OCI-LY1 (cell line): Measurements from ENCODE around the gene CC2D1A.

Source experiments
- H2AFZ ChIP-seq: fragments of 200-600 bp; sonication (generic), shearing (Covaris generic); 2 replicates; pipeline ENCODE4 v1.6.0; 2014; ENCODE audit warnings: antibody characterized with exemption, mild to moderate bottlenecking, low read length
- H3F3A ChIP-seq: fragments of 200-600 bp; sonication (generic), shearing (Covaris generic); 2 replicates; pipeline ENCODE4 v1.6.0; 2014; ENCODE audit warnings: mild to moderate bottlenecking, antibody characterized with exemption, low read length, moderate library complexity; ENCODE audit not compliant: insufficient read depth
- H3K27ac ChIP-seq: fragments of 200-600 bp; sonication (generic); 2 replicates; pipeline ENCODE4 v1.5.1; 2014; ENCODE audit warnings: low read length, mixed run types, mild to moderate bottlenecking, low read depth; ENCODE audit not compliant: poor library complexity, severe bottlenecking
- H3K27me3 ChIP-seq: fragments of 200-600 bp; sonication (generic); 2 replicates; pipeline ENCODE4 v1.6.0; 2014; ENCODE audit warnings: antibody characterized with exemption, mild to moderate bottlenecking, low read length, moderate library complexity; ENCODE audit not compliant: insufficient read depth
- H3K36me3 ChIP-seq: fragments of 200-600 bp; sonication (generic); 2 replicates; pipeline ENCODE4 v1.6.1; 2014; ENCODE audit warnings: mild to moderate bottlenecking, antibody characterized with exemption, low read length, moderate library complexity, mixed read lengths; ENCODE audit not compliant: insufficient read depth
- H3K4me1 ChIP-seq: fragments of 200-600 bp; sonication (generic); 2 replicates; pipeline ENCODE4 v1.5.1; 2014; ENCODE audit warnings: mild to moderate bottlenecking, low read length, moderate library complexity; ENCODE audit not compliant: insufficient read depth, severe bottlenecking
- H3K4me2 ChIP-seq: fragments of 200-600 bp; sonication (generic), shearing (Covaris generic); 2 replicates; pipeline ENCODE4 v1.6.1; 2014; ENCODE audit warnings: low read length
- H3K4me3 ChIP-seq: fragments of 200-600 bp; sonication (generic); 2 replicates; pipeline ENCODE4 v1.5.1; 2014; ENCODE audit warnings: low read length, low read depth, mild to moderate bottlenecking, mixed read lengths; ENCODE audit not compliant: poor library complexity, severe bottlenecking
- H3K79me2 ChIP-seq: fragments of 200-600 bp; shearing (Covaris generic); 2 replicates; pipeline ENCODE4 v1.6.1; 2016; ENCODE audit warnings: mixed run types, low read length, mixed read lengths; ENCODE audit not compliant: insufficient read depth
- H3K9ac ChIP-seq: fragments of 200-600 bp; sonication (generic), shearing (Covaris generic); 2 replicates; pipeline ENCODE4 v1.6.1; 2014; ENCODE audit warnings: mild to moderate bottlenecking, low read length, mixed read lengths
- H3K9me2 ChIP-seq: fragments of 200-600 bp; sonication (generic), shearing (Covaris generic); 2 replicates; pipeline ENCODE4 v1.6.1; 2014; ENCODE audit warnings: low read depth, mild to moderate bottlenecking, low read length, mixed read lengths
- H3K9me3 ChIP-seq: fragments of 200-600 bp; shearing (Covaris generic); 2 replicates; pipeline ENCODE4 v1.6.1; 2014; ENCODE audit warnings: low read length, mixed read lengths
- H4K20me1 ChIP-seq: fragments of 200-600 bp; sonication (generic), shearing (Covaris generic); 2 replicates; pipeline ENCODE4 v1.6.0; 2016; ENCODE audit warnings: mild to moderate bottlenecking, low read length; ENCODE audit not compliant: insufficient read depth
- EZH2 ChIP-seq: fragments of 200-600 bp; sonication (generic), shearing (Covaris generic); IDR thresholded peaks from 2 replicates; pipeline ENCODE4 v1.8.0; 2017; ENCODE audit warnings: borderline replicate concordance, mixed run types, mild to moderate bottlenecking, antibody characterized with exemption, low read length, moderate library complexity, mixed read lengths
- TF ChIP-seq, protein P1 (sequence below): fragments of 200-600 bp; sonication (generic), shearing (Covaris generic); IDR thresholded peaks from 2 replicates; pipeline ENCODE4 v1.5.1; 2017; ENCODE audit warnings: mild to moderate bottlenecking, antibody characterized with exemption, low read length, moderate library complexity, mixed read lengths

Gene CC2D1A

DNA sequence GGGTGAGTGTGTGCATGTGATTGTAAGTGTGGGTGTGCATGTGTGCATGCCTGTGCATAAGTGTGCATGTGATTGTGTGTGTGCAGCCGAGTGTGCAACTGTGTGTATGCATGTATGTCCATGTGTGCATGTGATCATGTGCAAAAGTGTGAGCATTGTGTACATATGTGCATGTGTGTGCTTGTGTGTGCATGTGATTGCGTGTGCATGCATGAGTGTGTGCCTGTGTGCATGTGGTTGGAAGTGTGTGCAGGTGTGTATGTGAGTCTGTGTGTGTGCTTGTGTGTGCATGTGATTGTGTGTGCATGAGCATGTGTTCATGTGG, 28.7 kb downstream of the CC2D1A start:
- no peak overlapping the region for H3K9ac ChIP-seq
- no peak overlapping the region for H3K4me3 ChIP-seq
- peaks cover 13% of the 10 kb centered on the region; the same call in 1 of the 2 replicates for H3K36me3 ChIP-seq
- no peaks in the 10 kb centered on the region for H3F3A ChIP-seq
- H3K4me2 ChIP-seq: no peak overlapping the region
- no peaks in the 10 kb centered on the region for H3K9me3 ChIP-seq
- no peaks in the 10 kb centered on the region for H3K4me1 ChIP-seq
- H3K27ac ChIP-seq: no peak overlapping the region
- H3K79me2 ChIP-seq: no peaks in the 10 kb centered on the region
- H3K9me2 ChIP-seq: no peaks in the 10 kb centered on the region
- no peak for TF ChIP-seq EZH2
- TF ChIP-seq, protein P1, sequence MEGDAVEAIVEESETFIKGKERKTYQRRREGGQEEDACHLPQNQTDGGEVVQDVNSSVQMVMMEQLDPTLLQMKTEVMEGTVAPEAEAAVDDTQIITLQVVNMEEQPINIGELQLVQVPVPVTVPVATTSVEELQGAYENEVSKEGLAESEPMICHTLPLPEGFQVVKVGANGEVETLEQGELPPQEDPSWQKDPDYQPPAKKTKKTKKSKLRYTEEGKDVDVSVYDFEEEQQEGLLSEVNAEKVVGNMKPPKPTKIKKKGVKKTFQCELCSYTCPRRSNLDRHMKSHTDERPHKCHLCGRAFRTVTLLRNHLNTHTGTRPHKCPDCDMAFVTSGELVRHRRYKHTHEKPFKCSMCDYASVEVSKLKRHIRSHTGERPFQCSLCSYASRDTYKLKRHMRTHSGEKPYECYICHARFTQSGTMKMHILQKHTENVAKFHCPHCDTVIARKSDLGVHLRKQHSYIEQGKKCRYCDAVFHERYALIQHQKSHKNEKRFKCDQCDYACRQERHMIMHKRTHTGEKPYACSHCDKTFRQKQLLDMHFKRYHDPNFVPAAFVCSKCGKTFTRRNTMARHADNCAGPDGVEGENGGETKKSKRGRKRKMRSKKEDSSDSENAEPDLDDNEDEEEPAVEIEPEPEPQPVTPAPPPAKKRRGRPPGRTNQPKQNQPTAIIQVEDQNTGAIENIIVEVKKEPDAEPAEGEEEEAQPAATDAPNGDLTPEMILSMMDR: no peak
- H3K27me3 ChIP-seq: no peaks in the 10 kb centered on the region
- H2AFZ ChIP-seq: no peak overlapping the region
- no peaks in the 10 kb centered on the region for H4K20me1 ChIP-seq

- Histone ChIP-seq H3F3A (no peaks in the 10 kb centered on the region), H3K9me3 (no peaks in the 10 kb centered on the region), H3K9ac (no peak overlapping the region), H3K79me2 (no peaks in the 10 kb centered on the region), H3K4me1 (no peaks in the 10 kb centered on the region), H3K36me3 (peaks cover 5% of the 10 kb centered on the region; the same call in 1 of the 2 replicates), H3K27me3 (no peaks in the 10 kb centered on the region), H4K20me1 (no peaks in the 10 kb centered on the region), H3K4me2 (no peak overlapping the region), H2AFZ (no peak overlapping the region), H3K27ac (no peak overlapping the region), H3K4me3 (no peak overlapping the region), H3K9me2 (no peaks in the 10 kb centered on the region)
- TF ChIP-seq, protein P1: no peak
- no peak for TF ChIP-seq EZH2
Measured at GRCh38 chr19:13935765-13936510, 29.9 kb downstream of the CC2D1A start.

GRCh38 chr19:13937479-13938300, 31.7 kb downstream of the CC2D1A start:
- H2AFZ ChIP-seq: no peak overlapping the region
- H3K27me3 ChIP-seq: peaks cover 5% of the 10 kb centered on the region; the same call in 1 of the 2 replicates
- H3K4me2 ChIP-seq: no peak overlapping the region
- H3K9me2 ChIP-seq: no peaks in the 10 kb centered on the region
- H4K20me1 ChIP-seq: no peaks in the 10 kb centered on the region
- H3K79me2 ChIP-seq: no peaks in the 10 kb centered on the region
- H3F3A ChIP-seq: no peaks in the 10 kb centered on the region
- no peaks in the 10 kb centered on the region for H3K4me1 ChIP-seq
- H3K27ac ChIP-seq: no peak overlapping the region
- H3K9me3 ChIP-seq: 0 out of 2 replicates have a peak, but pooled peaks cover 3% of the 10 kb centered on the region
- peaks cover 4% of the 10 kb centered on the region; the same call in 1 of the 2 replicates for H3K36me3 ChIP-seq
- H3K4me3 ChIP-seq: no peak overlapping the region
- no peak overlapping the region for H3K9ac ChIP-seq
- TF ChIP-seq EZH2: no peak
- TF ChIP-seq, protein P1: no peak
